ENCODE results near the gene ATP8B4.
"Not testable (repeated sequence)": the region's sequence is repeated elsewhere in the genome, so short reads cannot be mapped to it uniquely, and the experiment has no call there.

Gene ATP8B4

DNA sequence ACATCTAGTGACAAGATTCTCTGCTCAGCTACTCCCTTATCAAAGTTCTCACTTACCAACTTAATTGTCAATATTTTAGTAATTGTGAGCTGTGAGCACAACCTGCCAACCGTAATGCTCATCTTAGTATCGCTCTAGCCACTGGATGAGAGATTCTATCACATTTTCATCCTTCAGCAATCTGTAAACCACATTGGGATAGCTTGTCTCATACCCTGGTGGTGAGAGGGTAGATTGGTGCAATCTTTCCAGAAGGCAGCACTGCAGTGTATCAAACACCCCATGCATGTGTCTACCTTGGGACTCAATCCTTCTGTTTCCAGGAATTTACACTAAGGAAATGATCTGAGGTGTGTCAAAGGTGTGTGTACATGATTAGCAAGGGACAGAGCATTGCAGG lies 18.9 kb upstream of the ATP8B4 start:
- no peak for DNase-seq (ENCODE audit: low read depth)

GRCh38 chr15:50137330-50137761 lies 18.3 kb upstream of the ATP8B4 start:
- no peak for DNase-seq (ENCODE audit: low read depth)

- peak; percentile 14 for DNase-seq (ENCODE audit: low read depth)
Observed at GRCh38 chr15:50135031-50135551, 16.1 kb upstream of the ATP8B4 start.

GRCh38 chr15:50134524-50135024 lies 15.5 kb upstream of the ATP8B4 start:
- no peak for DNase-seq (ENCODE audit: low read depth)

GRCh38 chr15:50132251-50132984 lies 13.4 kb upstream of the ATP8B4 start:
- not testable (repeated sequence) for DNase-seq (ENCODE audit: low read depth)

GRCh38 chr15:50131617-50132016 lies 12.6 kb upstream of the ATP8B4 start:
- no peak for DNase-seq (ENCODE audit: low read depth)

- DNase-seq (ENCODE audit: low read depth): no peak
Observed at GRCh38 chr15:50128266-50128665, 9.2 kb upstream of the ATP8B4 start.

- no peak for DNase-seq (ENCODE audit: low read depth)
Observed at GRCh38 chr15:50127255-50127777, 8.3 kb upstream of the ATP8B4 start.

DNA sequence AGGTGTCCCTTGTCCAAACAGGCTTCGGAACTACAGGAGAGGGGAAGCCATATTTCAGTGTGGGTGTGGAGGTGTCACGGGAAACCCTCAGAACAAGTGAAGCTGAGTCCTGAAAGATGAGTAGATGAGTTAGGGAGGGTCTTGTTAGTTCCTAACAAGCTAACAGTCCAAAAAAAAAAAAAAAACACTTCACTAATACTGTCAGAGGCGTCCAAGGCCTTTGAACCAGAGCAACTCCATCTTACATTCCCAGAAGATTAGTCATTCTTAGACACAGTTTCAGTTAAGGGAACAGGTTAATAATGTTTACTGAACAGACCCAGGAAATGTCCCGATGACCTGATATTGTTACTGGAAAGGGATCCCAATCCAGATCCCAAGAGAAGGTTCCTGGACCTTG lies 7.0 kb upstream of the ATP8B4 start:
- DNase-seq (ENCODE audit: low read depth): no peak

DNA sequence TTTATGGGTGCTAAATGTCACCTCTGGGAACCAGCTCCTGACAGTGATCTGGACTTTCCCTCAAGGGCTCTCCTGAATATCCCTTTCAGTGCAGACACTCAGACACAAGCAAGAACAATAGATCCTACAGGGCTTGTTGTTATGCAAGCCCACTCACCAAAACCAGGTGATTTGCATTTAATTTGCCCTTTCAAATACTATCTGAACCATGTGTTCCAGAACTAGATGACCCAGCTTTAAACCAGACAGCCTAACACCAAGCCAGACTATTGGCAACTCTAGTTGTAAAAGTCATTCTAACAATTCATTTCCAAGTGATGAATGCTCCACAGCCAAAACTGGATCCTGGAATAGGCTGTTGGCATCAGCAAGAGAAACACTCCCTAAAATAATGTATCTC lies 5.6 kb upstream of the ATP8B4 start:
- DNase-seq (ENCODE audit: low read depth): no peak

- no peak for DNase-seq (ENCODE audit: low read depth)
Observed at GRCh38 chr15:50123861-50124557, 5.0 kb upstream of the ATP8B4 start.

GRCh38 chr15:50120729-50121128 lies 1.7 kb upstream of the ATP8B4 start:
- DNase-seq (ENCODE audit: low read depth): no peak

GRCh38 chr15:50117431-50118027 lies 1.5 kb downstream of the ATP8B4 start:
- no peak for DNase-seq (ENCODE audit: low read depth)

GRCh38 chr15:50116477-50116876 lies 2.6 kb downstream of the ATP8B4 start:
- no peak for DNase-seq (ENCODE audit: low read depth)

GRCh38 chr15:50113992-50114780 lies 4.8 kb downstream of the ATP8B4 start:
- DNase-seq (ENCODE audit: low read depth): no peak

DNA sequence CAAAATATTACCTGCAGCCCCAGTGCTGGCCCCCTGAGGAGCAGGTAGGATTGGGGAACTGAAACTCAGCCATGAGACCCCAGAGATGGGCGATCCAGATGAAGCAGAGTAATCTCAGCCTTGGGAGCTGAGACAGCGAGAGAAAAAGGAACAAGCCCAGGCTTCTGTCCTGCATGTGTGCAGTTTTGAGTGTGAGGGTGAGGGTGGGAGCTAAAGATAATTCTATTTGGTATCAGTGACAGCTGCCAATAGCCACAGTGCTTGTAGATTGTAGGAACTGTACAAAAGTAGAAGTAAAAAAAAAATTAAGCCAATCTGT lies 5.9 kb downstream of the ATP8B4 start:
- DNase-seq (ENCODE audit: low read depth): no peak

DNA sequence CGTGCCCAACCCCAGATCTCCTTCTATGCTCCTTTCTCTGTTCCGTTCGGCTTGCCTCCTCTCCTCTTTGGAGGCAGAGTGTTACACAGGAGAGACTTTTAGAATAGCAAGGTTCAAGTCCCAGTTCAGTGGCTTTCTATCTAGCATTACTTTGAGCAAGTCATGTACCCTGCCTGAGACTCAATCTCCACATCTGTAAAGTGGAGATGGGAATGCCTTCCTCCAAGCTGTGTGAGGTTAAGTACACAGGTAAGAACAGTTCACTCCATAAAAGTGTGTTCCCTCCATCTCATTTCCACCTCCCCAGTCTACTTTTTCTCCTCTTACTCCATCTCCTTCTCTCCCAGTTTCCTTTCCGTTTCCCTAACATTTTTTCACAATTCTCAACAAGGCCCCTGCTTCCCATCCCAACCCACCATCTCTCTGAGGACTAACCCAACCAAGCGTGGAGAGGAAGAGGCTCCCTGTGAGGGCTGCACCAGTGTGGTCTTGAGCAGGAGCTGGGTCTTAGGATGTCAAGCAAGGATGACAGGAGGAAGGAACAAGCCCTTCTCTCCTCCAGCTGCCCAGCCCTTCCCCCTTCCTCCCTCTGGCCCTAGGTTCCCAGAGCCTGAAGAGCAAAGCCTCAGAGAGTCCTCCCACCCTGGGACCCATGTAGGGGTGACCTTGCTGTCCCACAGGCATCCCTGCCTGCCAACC lies 6.4 kb downstream of the ATP8B4 start:
- DNase-seq (ENCODE audit: low read depth): no peak

- DNase-seq (ENCODE audit: low read depth): no peak
Observed at GRCh38 chr15:50110285-50110684, 8.7 kb downstream of the ATP8B4 start.

DNA sequence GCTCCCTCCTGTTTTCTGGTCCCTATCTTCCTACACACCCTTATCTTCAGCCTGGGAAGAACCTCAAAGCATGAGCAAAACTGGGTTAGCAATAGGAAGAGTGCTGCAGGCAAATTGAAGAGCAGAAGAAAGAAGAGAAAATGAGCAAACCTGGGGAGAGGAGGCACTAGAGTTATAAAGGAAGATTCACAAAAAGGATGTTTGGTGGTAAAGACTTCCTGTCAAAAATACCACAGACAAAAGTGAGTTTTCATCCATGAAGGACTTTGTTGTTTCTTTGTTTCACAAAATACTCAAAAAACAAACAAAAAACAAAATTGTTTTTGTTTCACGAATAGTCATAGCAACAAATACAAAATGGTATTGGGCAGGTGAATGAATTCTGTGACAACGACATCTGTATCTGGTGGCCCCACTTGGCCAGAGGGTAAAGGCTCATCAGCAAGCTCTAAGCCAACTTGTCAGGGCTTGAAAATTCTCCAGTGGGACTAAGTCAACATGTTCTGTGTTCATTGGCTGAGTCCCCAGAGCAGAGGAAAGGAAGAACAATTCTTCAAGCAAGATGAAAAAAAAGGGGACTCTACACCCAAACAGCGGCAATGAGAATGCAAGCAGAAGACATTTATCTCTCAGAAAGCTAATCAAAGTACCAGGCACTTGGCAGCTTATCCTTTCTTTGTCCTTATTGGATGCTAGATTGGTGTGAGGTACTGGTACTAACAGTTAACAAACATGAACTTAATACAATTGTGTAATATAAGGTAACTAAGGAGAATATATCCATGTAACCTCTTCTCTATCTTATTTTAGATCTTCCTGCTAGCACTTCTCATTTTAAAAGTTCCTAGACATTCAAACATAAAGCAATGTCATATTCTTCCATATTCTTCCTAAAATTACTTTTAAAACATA lies 9.7 kb downstream of the ATP8B4 start:
- DNase-seq (ENCODE audit: low read depth): no peak

DNA sequence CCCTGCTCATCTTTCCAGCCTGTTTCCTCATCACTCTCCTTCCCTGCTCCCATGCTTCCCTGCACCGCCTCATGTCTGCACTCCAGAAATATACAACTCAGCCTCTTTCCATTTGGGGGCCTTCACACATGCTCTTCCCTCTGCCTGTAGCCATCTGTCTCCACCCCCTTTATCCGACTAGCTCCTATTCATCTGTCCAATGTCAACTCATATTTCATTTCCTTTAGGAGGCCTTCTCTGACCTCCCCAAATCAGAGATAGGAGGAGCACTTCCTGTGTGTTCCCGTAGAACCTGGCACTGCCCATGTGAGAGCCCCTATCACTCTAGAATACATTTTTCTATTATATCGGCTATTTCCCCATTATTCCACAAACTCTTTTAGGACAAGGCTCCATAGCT lies 10.6 kb downstream of the ATP8B4 start:
- no peak for DNase-seq (ENCODE audit: low read depth)
